ENCODE data around the gene ANAPC13. TPM values are rescaled to one million over a fixed set of nuclear protein-coding genes. Genes with fewer than 3 reads are reported as not detected.

Gene ANAPC13
- total and polyA plus RNA-seq, 2 donors from 2014 or later = 55.3 to 160 TPM

DNA sequence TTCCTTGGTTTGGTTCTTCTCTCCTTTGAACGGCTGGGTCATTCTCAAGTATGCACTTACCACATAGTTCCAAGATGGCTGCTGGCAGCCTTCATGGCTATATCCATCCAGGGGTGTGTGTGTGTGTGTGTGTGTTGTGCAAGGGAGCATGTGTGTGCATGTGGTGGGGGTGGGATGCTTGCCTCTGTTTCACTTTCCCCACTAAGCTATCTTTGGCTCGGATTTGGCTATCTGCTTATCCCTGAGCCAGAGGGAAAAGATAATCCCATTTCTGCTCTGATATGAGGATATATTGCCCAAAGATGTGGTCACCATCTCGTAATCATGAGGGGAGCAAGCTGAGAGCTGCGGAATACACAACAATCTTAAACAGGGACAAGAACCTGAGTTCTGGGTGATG lies 26.2 kb downstream of the ANAPC13 start:
- Histone ChIP-seq H3K4me1 (ENCODE audit: control insufficient read depth in 2 of 3, insufficient read depth in 2 of 3, low read depth in 1 of 3, low read length in 3 of 3) (peaks cover 3 to 4% (median 4%) of the 10 kb centered on the region in 3 donors), H3K27me3 (ENCODE audit: control insufficient read depth, insufficient read depth, low read length) (no peaks in the 10 kb centered on the region), H3K36me3 (ENCODE audit: control insufficient read depth in 2 of 3, insufficient read depth in 3 of 3, low read length in 3 of 3) (no peaks in the 10 kb centered on the region), H3K4me3 (ENCODE audit: low read length in 3 of 3) (no peak overlapping the region), H3K27ac (ENCODE audit: low read depth in 2 of 2, low read length in 2 of 2) (no peak overlapping the region), H3K9me3 (ENCODE audit: control insufficient read depth in 2 of 3, insufficient read depth in 1 of 3, low read length in 3 of 3) (no peaks in the 10 kb centered on the region), H3K9ac (ENCODE audit: low read length in 3 of 3) (no peak overlapping the region)
- TF ChIP-seq CTCF (IDR thresholded peaks at IDR 0.05; ENCODE audit: borderline replicate concordance, extremely low read depth, insufficient read depth) = no peak
- intact Hi-C loops (cut with DNase I) = no loop called here
- DNase-seq (no peak), FAIRE-seq (no peak)

GRCh38 chr3:134458406-134458945 lies 27.3 kb downstream of the ANAPC13 start:
- no peaks in the 10 kb centered on the region for H3K9me3 ChIP-seq (ENCODE audit: control insufficient read depth in 2 of 3, insufficient read depth in 1 of 3, low read length in 3 of 3)
- peaks cover 1 to 4% (median 3%) of the 10 kb centered on the region in 3 donors for H3K4me1 ChIP-seq (ENCODE audit: control insufficient read depth in 2 of 3, insufficient read depth in 2 of 3, low read depth in 1 of 3, low read length in 3 of 3)
- intact Hi-C loops (cut with DNase I) = no loop called here
- FAIRE-seq (no peak), DNase-seq (no peak)
- H3K4me3 ChIP-seq (ENCODE audit: low read length in 3 of 3) = no peak overlapping the region
- no peak for TF ChIP-seq CTCF (IDR thresholded peaks at IDR 0.05; ENCODE audit: borderline replicate concordance, extremely low read depth, insufficient read depth)
- H3K27ac ChIP-seq (ENCODE audit: low read depth in 2 of 2, low read length in 2 of 2) = no peak overlapping the region
- H3K36me3 ChIP-seq (ENCODE audit: control insufficient read depth in 2 of 3, insufficient read depth in 3 of 3, low read length in 3 of 3) = no peaks in the 10 kb centered on the region
- no peaks in the 10 kb centered on the region for H3K27me3 ChIP-seq (ENCODE audit: control insufficient read depth, insufficient read depth, low read length)
- H3K9ac ChIP-seq (ENCODE audit: low read length in 3 of 3) = no peak overlapping the region

GRCh38 chr3:134457376-134458074 lies 28.3 kb downstream of the ANAPC13 start:
- Histone ChIP-seq H3K4me1 (ENCODE audit: control insufficient read depth in 2 of 3, insufficient read depth in 2 of 3, low read depth in 1 of 3, low read length in 3 of 3) (peaks cover 0 to 4% (median under 1%) of the 10 kb centered on the region in 3 donors), H3K4me3 (ENCODE audit: low read length in 3 of 3) (no peak overlapping the region), H3K27me3 (ENCODE audit: control insufficient read depth, insufficient read depth, low read length) (no peaks in the 10 kb centered on the region), H3K36me3 (ENCODE audit: control insufficient read depth in 2 of 3, insufficient read depth in 3 of 3, low read length in 3 of 3) (no peaks in the 10 kb centered on the region), H3K9ac (ENCODE audit: low read length in 3 of 3) (no peak overlapping the region), H3K9me3 (ENCODE audit: control insufficient read depth in 2 of 3, insufficient read depth in 1 of 3, low read length in 3 of 3) (no peaks in the 10 kb centered on the region), H3K27ac (ENCODE audit: low read depth in 2 of 2, low read length in 2 of 2) (no peak overlapping the region)
- FAIRE-seq (no peak), DNase-seq (no peak)
- intact Hi-C loops (cut with DNase I) = no loop called here
- TF ChIP-seq CTCF (IDR thresholded peaks at IDR 0.05; ENCODE audit: borderline replicate concordance, extremely low read depth, insufficient read depth) = no peak

All from kidney (tissue), 14 donors.